GF-D8 (cell line): ENCODE measurements around the gene KIRREL1.

Experiments used
- DNase-seq: peaks from one replicate; lab custom pipeline; 2025; lab: John Stamatoyannopoulos, UW

The KIRREL1 gene

GRCh38 chr1:158035976-158036583 is 42.6 kb downstream of the KIRREL1 start:
- no peak for DNase-seq

- DNase-seq = no peak
Measured at GRCh38 chr1:158037008-158037865, 43.8 kb downstream of the KIRREL1 start.

- DNase-seq = no peak
Measured at GRCh38 chr1:158037866-158038359, 44.5 kb downstream of the KIRREL1 start.

- no peak for DNase-seq
Measured at GRCh38 chr1:158038793-158039192, 45.3 kb downstream of the KIRREL1 start.

- DNase-seq = no peak
Measured at GRCh38 chr1:158039380-158039779, 45.9 kb downstream of the KIRREL1 start.

GRCh38 chr1:158040323-158040722 is 46.9 kb downstream of the KIRREL1 start:
- DNase-seq = no peak

- no peak for DNase-seq
Measured at GRCh38 chr1:158043232-158043631, 49.8 kb downstream of the KIRREL1 start.

- no peak for DNase-seq
Measured at GRCh38 chr1:158045639-158046038, 52.2 kb downstream of the KIRREL1 start.

- DNase-seq = no peak
Measured at GRCh38 chr1:158046715-158047510, 53.5 kb downstream of the KIRREL1 start.

- no peak for DNase-seq
Measured at GRCh38 chr1:158048371-158049067, 55.1 kb downstream of the KIRREL1 start.

GRCh38 chr1:158049853-158050252 is 56.4 kb downstream of the KIRREL1 start:
- no peak for DNase-seq

- DNase-seq = no peak
Measured at GRCh38 chr1:158053276-158053675, 59.8 kb downstream of the KIRREL1 start.

- DNase-seq = no peak
Measured at GRCh38 chr1:158054721-158055120, 61.3 kb downstream of the KIRREL1 start.

GRCh38 chr1:158055854-158056253 is 62.4 kb downstream of the KIRREL1 start:
- no peak for DNase-seq

GRCh38 chr1:158056498-158056897 is 63.1 kb downstream of the KIRREL1 start:
- no peak for DNase-seq

GRCh38 chr1:158058237-158058985 is 65.0 kb downstream of the KIRREL1 start:
- no peak for DNase-seq

- DNase-seq = no peak
Measured at GRCh38 chr1:158059984-158060383, 66.5 kb downstream of the KIRREL1 start.

GRCh38 chr1:158062174-158062573 is 68.7 kb downstream of the KIRREL1 start:
- DNase-seq = no peak

GRCh38 chr1:158067662-158068061 is 74.2 kb downstream of the KIRREL1 start:
- DNase-seq = no peak

GRCh38 chr1:158068918-158069317 is 75.5 kb downstream of the KIRREL1 start:
- no peak for DNase-seq

- no peak for DNase-seq
Measured at GRCh38 chr1:158071138-158071537, 77.7 kb downstream of the KIRREL1 start.
